HL-60 (cell line): ENCODE results near the gene YIF1B.

Experiments
- GABPA ChIP-seq: IDR thresholded peaks from 2 replicates; pipeline ENCODE4 v1.6.1; 2012; ENCODE audit warnings: low read depth
- TF ChIP-seq, protein P1 (sequence below): IDR thresholded peaks from one replicate; pipeline ENCODE4 v1.5.1; 2011; ENCODE audit warnings: low read length, control low read depth, inconsistent platforms; ENCODE audit not compliant: insufficient read depth

DNA sequence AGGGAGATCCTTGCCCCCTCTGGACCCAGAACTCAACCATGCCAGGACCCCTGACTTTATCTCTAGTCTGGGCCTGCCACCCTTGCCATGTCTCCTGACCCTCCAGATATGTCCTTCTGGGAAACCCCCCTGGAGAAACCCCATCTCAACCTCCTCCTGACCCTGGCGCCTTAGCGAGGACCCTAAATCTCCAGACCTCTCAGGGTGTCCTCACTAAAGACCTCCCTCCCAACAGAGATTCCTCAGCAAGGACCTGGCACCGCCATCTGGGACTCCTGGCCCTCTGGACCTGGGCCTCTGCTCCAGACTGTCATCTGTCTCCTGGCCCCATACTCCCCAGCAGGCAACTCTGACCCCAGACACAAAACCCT is 5.2 kb upstream of the YIF1B start:
- TF ChIP-seq, protein P1, sequence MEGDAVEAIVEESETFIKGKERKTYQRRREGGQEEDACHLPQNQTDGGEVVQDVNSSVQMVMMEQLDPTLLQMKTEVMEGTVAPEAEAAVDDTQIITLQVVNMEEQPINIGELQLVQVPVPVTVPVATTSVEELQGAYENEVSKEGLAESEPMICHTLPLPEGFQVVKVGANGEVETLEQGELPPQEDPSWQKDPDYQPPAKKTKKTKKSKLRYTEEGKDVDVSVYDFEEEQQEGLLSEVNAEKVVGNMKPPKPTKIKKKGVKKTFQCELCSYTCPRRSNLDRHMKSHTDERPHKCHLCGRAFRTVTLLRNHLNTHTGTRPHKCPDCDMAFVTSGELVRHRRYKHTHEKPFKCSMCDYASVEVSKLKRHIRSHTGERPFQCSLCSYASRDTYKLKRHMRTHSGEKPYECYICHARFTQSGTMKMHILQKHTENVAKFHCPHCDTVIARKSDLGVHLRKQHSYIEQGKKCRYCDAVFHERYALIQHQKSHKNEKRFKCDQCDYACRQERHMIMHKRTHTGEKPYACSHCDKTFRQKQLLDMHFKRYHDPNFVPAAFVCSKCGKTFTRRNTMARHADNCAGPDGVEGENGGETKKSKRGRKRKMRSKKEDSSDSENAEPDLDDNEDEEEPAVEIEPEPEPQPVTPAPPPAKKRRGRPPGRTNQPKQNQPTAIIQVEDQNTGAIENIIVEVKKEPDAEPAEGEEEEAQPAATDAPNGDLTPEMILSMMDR = no peak
- TF ChIP-seq GABPA = no peak
